NT2/D1 (cell line): ENCODE measurements around the gene SLC5A8.

Experiments used
- DNase-seq: peaks from one replicate; pipeline ENCODE4 v3.0.0-alpha.2; 2011; ENCODE audit warnings: low read depth, low spot score
- H3K27me3 ChIP-seq: 2 replicates; pipeline ENCODE4 v1.6.0; 2011; ENCODE audit warnings: mild to moderate bottlenecking; ENCODE audit not compliant: insufficient read length, insufficient read depth
- H3K36me3 ChIP-seq: 2 replicates; pipeline ENCODE4 v1.6.1; 2011; ENCODE audit warnings: mild to moderate bottlenecking, low read length, mixed read lengths; ENCODE audit not compliant: insufficient read depth, insufficient read length
- H3K4me1 ChIP-seq: 2 replicates; pipeline ENCODE4 v1.5.1; 2011; ENCODE audit not compliant: insufficient read depth, insufficient read length
- H3K4me3 ChIP-seq: 2 replicates; pipeline ENCODE4 v1.5.1; 2011; ENCODE audit warnings: low read depth; ENCODE audit not compliant: insufficient read length
- H3K9ac ChIP-seq: 2 replicates; pipeline ENCODE4 v1.6.0; 2011; ENCODE audit warnings: low read depth; ENCODE audit not compliant: insufficient read length
- H3K9me3 ChIP-seq: 2 replicates; pipeline ENCODE4 v1.5.1; 2011; ENCODE audit warnings: mild to moderate bottlenecking, low read length; ENCODE audit not compliant: insufficient read depth
- SUZ12 ChIP-seq: IDR thresholded peaks from 2 replicates; pipeline ENCODE4 v1.6.1; 2011; ENCODE audit not compliant: insufficient read length, insufficient read depth; ENCODE audit errors: extremely low read depth
- YY1 ChIP-seq: IDR thresholded peaks from 2 replicates; pipeline ENCODE4 v1.6.1; 2011; ENCODE audit not compliant: insufficient read length, insufficient read depth
- ZNF274 ChIP-seq: IDR thresholded peaks from 2 replicates; pipeline ENCODE4 v1.6.1; 2011; ENCODE audit warnings: mild to moderate bottlenecking, low read depth, low read length

SLC5A8 gene

DNA sequence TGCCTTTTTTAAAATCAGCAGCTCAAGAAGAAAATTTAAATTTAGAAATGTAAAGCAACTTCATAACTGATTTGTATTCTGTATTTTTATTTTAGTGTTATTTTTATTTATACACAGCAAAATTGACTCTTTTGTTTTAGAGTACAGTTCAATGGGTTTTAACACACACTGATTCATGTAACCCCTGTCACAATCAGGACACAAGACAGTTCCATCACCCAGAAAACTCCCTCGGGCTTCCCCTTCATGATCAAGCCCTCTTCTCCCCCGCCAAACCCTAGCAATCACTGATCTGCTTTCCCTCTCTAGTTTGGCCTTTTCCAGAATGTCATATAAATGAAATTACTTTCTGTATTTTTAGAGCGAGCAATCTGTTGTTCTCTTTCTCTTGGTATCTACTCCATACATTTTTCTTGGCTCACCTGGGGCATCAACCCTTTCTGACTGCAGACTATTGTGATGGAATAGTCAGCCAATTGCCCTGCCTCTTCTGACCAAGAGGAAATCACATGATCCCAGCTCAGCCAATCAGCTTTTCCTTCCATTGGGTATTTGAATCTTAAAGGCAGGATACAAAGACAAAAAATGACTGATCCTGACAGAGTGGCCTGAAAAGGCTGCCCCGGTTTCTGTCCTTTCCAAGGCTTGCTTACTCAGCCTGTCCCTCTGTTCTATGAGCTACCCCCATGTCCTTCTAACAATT lies 5.3 kb downstream of the SLC5A8 start:
- TF ChIP-seq YY1 = no peak
- TF ChIP-seq ZNF274 = no peak
- DNase-seq = no peak
- Histone ChIP-seq H3K9me3 (no peaks in the 10 kb centered on the region), H3K4me3 (no peak overlapping the region), H3K9ac (no peak overlapping the region), H3K4me1 (no peaks in the 10 kb centered on the region), H3K27me3 (peaks cover 25% of the 10 kb centered on the region), H3K36me3 (no peaks in the 10 kb centered on the region)

DNA sequence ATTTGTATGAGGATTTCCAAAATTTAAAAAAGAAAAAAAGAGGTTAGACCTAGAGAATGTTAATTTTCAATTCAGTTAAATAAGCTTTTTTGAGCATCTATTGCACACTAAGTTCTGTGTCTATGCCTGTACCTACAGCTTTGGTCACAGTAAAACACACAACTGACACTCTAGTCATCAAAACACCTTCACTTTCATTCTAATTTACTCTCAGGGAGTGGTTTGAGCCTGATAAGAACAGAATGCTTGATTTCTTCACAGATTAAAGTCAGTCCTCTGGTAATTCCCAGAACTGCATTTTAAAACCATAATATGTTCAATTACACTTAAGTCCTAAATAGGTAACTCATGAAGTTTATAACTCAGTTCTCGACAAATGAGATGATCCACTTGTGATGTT lies 9.2 kb downstream of the SLC5A8 start:
- no peaks in the 10 kb centered on the region for H3K36me3 ChIP-seq
- no peak for DNase-seq
- H3K4me3 ChIP-seq = no peak overlapping the region
- TF ChIP-seq ZNF274 = no peak
- no peaks in the 10 kb centered on the region for H3K9me3 ChIP-seq
- H3K27me3 ChIP-seq = no peaks in the 10 kb centered on the region
- H3K4me1 ChIP-seq = no peaks in the 10 kb centered on the region
- H3K9ac ChIP-seq = no peak overlapping the region

DNA sequence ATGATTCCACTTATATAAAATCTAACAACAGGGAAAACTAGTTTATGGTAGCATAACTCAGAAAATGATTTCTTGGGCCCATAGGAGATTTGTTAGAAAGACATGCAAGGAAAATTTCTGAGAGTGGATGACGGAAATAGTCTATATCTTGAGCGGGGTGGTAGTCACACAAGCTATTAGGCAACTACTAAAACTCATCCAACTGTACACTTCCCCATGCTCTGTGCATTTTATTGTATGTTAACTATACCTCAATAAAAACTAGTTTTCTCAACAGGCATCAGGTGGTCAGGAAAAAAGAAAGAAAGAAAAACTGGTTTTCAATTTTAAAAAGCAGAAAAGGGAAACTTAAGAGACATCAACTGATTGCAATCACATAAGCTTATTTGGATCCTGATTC lies 9.9 kb downstream of the SLC5A8 start:
- TF ChIP-seq SUZ12 (no peak), ZNF274 (no peak), YY1 (no peak)
- no peak overlapping the region for H3K9ac ChIP-seq
- no peaks in the 10 kb centered on the region for H3K4me1 ChIP-seq
- H3K27me3 ChIP-seq = no peaks in the 10 kb centered on the region
- H3K4me3 ChIP-seq = no peak overlapping the region
- no peak for DNase-seq
- H3K36me3 ChIP-seq = no peaks in the 10 kb centered on the region
- no peaks in the 10 kb centered on the region for H3K9me3 ChIP-seq

DNA sequence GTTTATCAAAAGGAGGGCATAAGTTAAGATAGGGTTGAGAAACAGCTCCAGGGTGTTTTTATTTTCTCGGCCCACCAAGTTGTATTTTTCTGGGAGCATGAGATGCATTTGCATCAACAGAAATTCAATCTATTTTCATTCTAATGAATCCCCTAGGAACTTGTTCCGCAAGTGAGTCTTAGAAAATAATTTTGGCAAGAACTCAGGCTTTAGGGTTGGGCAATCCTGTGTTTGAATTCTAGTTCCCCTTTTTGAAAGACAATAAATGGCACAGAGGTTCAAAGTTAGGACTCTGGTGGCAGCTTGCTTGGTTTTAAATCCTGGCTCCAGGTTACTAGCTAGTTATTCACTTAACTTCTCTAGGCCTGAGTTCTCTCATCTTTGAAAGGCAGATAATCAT lies 23.7 kb downstream of the SLC5A8 start:
- DNase-seq = no peak
- H3K36me3 ChIP-seq = no peaks in the 10 kb centered on the region
- no peaks in the 10 kb centered on the region for H3K27me3 ChIP-seq
- TF ChIP-seq ZNF274 (no peak), SUZ12 (no peak), YY1 (no peak)
- no peaks in the 10 kb centered on the region for H3K9me3 ChIP-seq
- H3K4me3 ChIP-seq = no peak overlapping the region
- H3K9ac ChIP-seq = no peak overlapping the region
- no peaks in the 10 kb centered on the region for H3K4me1 ChIP-seq

DNA sequence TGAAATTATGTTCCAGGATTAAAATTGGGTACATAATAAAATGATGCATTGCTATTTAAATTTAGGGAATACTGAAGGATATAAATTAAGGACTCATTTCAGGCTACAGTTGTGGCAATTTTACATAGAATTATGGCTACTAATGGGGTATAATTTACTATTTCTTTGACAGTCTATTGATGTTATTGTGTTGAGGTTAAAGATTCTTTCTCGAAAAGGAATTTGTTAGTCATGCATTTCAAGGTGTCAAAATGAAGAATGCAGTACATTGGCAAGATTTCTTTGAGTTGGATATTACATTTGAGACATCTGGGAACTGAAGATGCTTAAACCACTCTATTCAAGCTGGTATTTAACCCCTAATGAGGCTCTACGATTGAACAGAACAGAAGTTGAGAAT lies 28.3 kb downstream of the SLC5A8 start:
- TF ChIP-seq ZNF274 (no peak), YY1 (no peak), SUZ12 (no peak)
- no peaks in the 10 kb centered on the region for H3K27me3 ChIP-seq
- H3K4me1 ChIP-seq = no peaks in the 10 kb centered on the region
- DNase-seq = no peak
- no peak overlapping the region for H3K4me3 ChIP-seq
- no peak overlapping the region for H3K9ac ChIP-seq
- no peaks in the 10 kb centered on the region for H3K36me3 ChIP-seq
- H3K9me3 ChIP-seq = no peaks in the 10 kb centered on the region

DNA sequence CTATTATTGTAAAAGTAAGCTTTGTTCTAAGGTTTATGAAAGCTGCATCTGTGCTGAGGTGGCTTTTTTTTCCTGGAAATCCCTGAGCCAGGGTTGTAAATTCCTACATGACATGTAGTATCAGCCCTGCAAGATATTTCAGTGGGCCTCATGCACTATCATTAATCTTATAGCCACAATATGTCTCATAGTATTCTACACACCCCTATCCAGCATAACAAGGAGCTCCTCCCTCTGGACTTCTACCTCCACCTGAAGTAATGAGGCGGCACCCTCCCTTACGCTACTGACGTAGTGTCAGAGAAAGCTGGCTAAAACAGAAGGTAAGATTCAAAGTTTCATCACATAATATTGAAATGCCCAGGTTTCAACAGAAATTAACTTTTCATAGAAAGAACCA lies 35.5 kb downstream of the SLC5A8 start:
- no peaks in the 10 kb centered on the region for H3K27me3 ChIP-seq
- no peak for TF ChIP-seq YY1
- no peak for TF ChIP-seq SUZ12
- TF ChIP-seq ZNF274 = no peak
- no peak for DNase-seq
- no peaks in the 10 kb centered on the region for H3K36me3 ChIP-seq
- H3K4me1 ChIP-seq = no peaks in the 10 kb centered on the region
- H3K4me3 ChIP-seq = no peak overlapping the region
- H3K9ac ChIP-seq = no peak overlapping the region
- peaks cover 5% of the 10 kb centered on the region; the same call in 1 of the 2 replicates for H3K9me3 ChIP-seq

DNA sequence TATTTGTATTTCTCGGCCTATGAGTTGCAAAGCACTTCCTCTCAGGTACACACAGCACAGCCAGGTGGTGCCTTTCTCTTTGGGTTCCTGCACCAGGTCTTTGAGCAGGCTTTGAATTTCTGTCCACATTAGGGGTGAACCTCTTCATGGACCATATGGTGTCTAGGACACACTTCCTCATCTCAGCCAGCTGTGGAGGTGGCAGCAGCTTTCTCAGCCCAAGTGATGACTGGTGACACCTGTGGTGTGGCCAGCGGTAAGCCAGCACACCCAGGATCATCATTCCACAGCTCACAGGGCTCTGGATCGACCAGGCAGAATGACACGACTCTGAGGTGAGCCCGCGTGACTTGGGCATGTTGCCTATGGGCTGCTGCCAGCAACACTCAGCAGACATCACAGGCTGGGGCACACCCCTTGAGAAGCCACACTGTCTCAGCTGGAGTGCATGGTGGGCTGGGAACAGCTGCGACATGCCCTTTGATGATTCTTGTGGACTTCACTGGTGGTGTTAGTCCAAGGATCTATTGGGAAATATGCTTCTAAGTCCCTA lies 36.8 kb downstream of the SLC5A8 start:
- Histone ChIP-seq H3K4me1 (no peaks in the 10 kb centered on the region), H3K9me3 (peaks cover 5% of the 10 kb centered on the region; the same call in 1 of the 2 replicates), H3K4me3 (no peak overlapping the region), H3K36me3 (no peaks in the 10 kb centered on the region), H3K9ac (no peak overlapping the region), H3K27me3 (no peaks in the 10 kb centered on the region)
- TF ChIP-seq SUZ12 (no peak), ZNF274 (no peak), YY1 (no peak)
- no peak for DNase-seq
